ENCODE results near the gene HBB. TPM values are rescaled to one million over a fixed set of nuclear protein-coding genes. Genes with fewer than 3 reads are reported as not detected.
"Not testable (repeated sequence)": the region's sequence is repeated elsewhere in the genome, so short reads cannot be mapped to it uniquely, and the experiment has no call there.

The HBB gene
- polyA plus RNA-seq, 3 donors = 3.0 to 298 (median 278) TPM

GRCh38 chr11:5250543-5251204 is 23.8 kb upstream of the HBB start:
- intact Hi-C loops (cut with micrococcal nuclease) = no loop called here
- Mint-ChIP-seq H3K36me3 (no peaks in the 10 kb centered on the region), H3K9me3 (no peaks in the 10 kb centered on the region), H3K4me3 (no peak overlapping the region), H3K4me1 (no peaks in the 10 kb centered on the region), H3K27ac (no peak overlapping the region), H3K27me3 (ENCODE audit: low read depth in 3 of 3) (peaks cover 0 to 2% (median 0%) of the 10 kb centered on the region in 3 donors)
- Histone ChIP-seq H2AFZ (ENCODE audit: insufficient read depth, low read depth, low read length, poor library complexity, severe bottlenecking) (no peak overlapping the region), H4K20me1 (ENCODE audit: insufficient read depth, low read length) (no peaks in the 10 kb centered on the region), H3K4me3 (replicated peaks in 1 of 3; ENCODE audit: low read depth in 2 of 3, low read length in 3 of 3) (no peak overlapping the region), H3K9me3 (replicated peaks in 1 of 2; ENCODE audit: control insufficient read depth in 1 of 2, insufficient read depth in 1 of 2, low read length in 2 of 2) (no peaks in the 10 kb centered on the region), H3K79me2 (ENCODE audit: insufficient read depth, low read length) (no peaks in the 10 kb centered on the region), H3K4me1 (ENCODE audit: control insufficient read depth in 1 of 2, insufficient read depth in 2 of 2, low read length in 2 of 2) (no peaks in the 10 kb centered on the region), H3K27me3 (ENCODE audit: control insufficient read depth in 2 of 2, insufficient read depth in 2 of 2, low read length in 2 of 2) (no peaks in the 10 kb centered on the region), H3K36me3 (replicated peaks in 1 of 2; ENCODE audit: control insufficient read depth in 1 of 2, insufficient read depth in 2 of 2, low read length in 2 of 2) (no peaks in the 10 kb centered on the region), H3K27ac (ENCODE audit: low read depth in 1 of 2, low read length in 2 of 2) (no peak overlapping the region), H3K9ac (ENCODE audit: insufficient read depth, low read length, poor library complexity, severe bottlenecking) (no peak overlapping the region), H3K4me2 (replicated peaks; ENCODE audit: extremely low read depth, low read length, poor library complexity, severe bottlenecking) (no peak overlapping the region)
- DNase-seq = no peak
- no peak for TF ChIP-seq CTCF (IDR thresholded peaks at IDR 0.05)
- WGBS (ENCODE audit: insufficient coverage) = 100% methylated on average over 1 of the region's 4 CpGs

GRCh38 chr11:5249807-5250396 is 23.0 kb upstream of the HBB start, which contains the start of gene HBG1:
Gene HBG1, minus strand, starts transcription at chr11:5249857. Its CDS starts 53 bp downstream, at chr11:5249804.
- H3K9ac ChIP-seq (ENCODE audit: insufficient read depth, low read length, poor library complexity, severe bottlenecking); intact Hi-C loops (cut with micrococcal nuclease); H3K36me3 ChIP-seq (replicated peaks in 1 of 2; ENCODE audit: control insufficient read depth in 1 of 2, insufficient read depth in 2 of 2, low read length in 2 of 2); H3K79me2 ChIP-seq (ENCODE audit: insufficient read depth, low read length); H3K4me2 ChIP-seq (replicated peaks; ENCODE audit: extremely low read depth, low read length, poor library complexity, severe bottlenecking); H3K4me3 Mint-ChIP-seq; H2AFZ ChIP-seq (ENCODE audit: insufficient read depth, low read depth, low read length, poor library complexity, severe bottlenecking); H3K27me3 Mint-ChIP-seq (ENCODE audit: low read depth in 3 of 3); H3K27ac ChIP-seq (ENCODE audit: low read depth in 1 of 2, low read length in 2 of 2); H3K27me3 ChIP-seq (ENCODE audit: control insufficient read depth in 2 of 2, insufficient read depth in 2 of 2, low read length in 2 of 2); H3K4me1 Mint-ChIP-seq; H3K27ac Mint-ChIP-seq; H3K9me3 Mint-ChIP-seq; H3K4me3 ChIP-seq (replicated peaks in 1 of 3; ENCODE audit: low read depth in 2 of 3, low read length in 3 of 3); H4K20me1 ChIP-seq (ENCODE audit: insufficient read depth, low read length); H3K4me1 ChIP-seq (ENCODE audit: control insufficient read depth in 1 of 2, insufficient read depth in 2 of 2, low read length in 2 of 2); H3K9me3 ChIP-seq (replicated peaks in 1 of 2; ENCODE audit: control insufficient read depth in 1 of 2, insufficient read depth in 1 of 2, low read length in 2 of 2); DNase-seq; H3K36me3 Mint-ChIP-seq: not testable (repeated sequence)
- WGBS (ENCODE audit: insufficient coverage) = no CpG with 5 or more reads among the region's 9 CpGs

GRCh38 chr11:5248498-5248897 is 21.6 kb upstream of the HBB start:
- DNase-seq; H3K36me3 Mint-ChIP-seq; H3K27ac Mint-ChIP-seq; H3K27me3 Mint-ChIP-seq (ENCODE audit: low read depth in 3 of 3); H3K4me3 ChIP-seq (replicated peaks in 1 of 3; ENCODE audit: low read depth in 2 of 3, low read length in 3 of 3); H3K9me3 Mint-ChIP-seq; H3K79me2 ChIP-seq (ENCODE audit: insufficient read depth, low read length); H4K20me1 ChIP-seq (ENCODE audit: insufficient read depth, low read length); H3K27ac ChIP-seq (ENCODE audit: low read depth in 1 of 2, low read length in 2 of 2); H3K9me3 ChIP-seq (replicated peaks in 1 of 2; ENCODE audit: control insufficient read depth in 1 of 2, insufficient read depth in 1 of 2, low read length in 2 of 2); H3K4me2 ChIP-seq (replicated peaks; ENCODE audit: extremely low read depth, low read length, poor library complexity, severe bottlenecking); H3K27me3 ChIP-seq (ENCODE audit: control insufficient read depth in 2 of 2, insufficient read depth in 2 of 2, low read length in 2 of 2); H3K4me1 ChIP-seq (ENCODE audit: control insufficient read depth in 1 of 2, insufficient read depth in 2 of 2, low read length in 2 of 2); H3K36me3 ChIP-seq (replicated peaks in 1 of 2; ENCODE audit: control insufficient read depth in 1 of 2, insufficient read depth in 2 of 2, low read length in 2 of 2); H3K4me1 Mint-ChIP-seq; intact Hi-C loops (cut with micrococcal nuclease); H2AFZ ChIP-seq (ENCODE audit: insufficient read depth, low read depth, low read length, poor library complexity, severe bottlenecking); H3K9ac ChIP-seq (ENCODE audit: insufficient read depth, low read length, poor library complexity, severe bottlenecking); H3K4me3 Mint-ChIP-seq: not testable (repeated sequence)
- WGBS (ENCODE audit: insufficient coverage) = no CpG with 5 or more reads among the region's 7 CpGs
